Neural cell (in vitro differentiated cells): Measurements from ENCODE around the gene ARHGEF7. TPM values are rescaled to one million over a fixed set of nuclear protein-coding genes. Genes with fewer than 3 reads are reported as not detected.

Experiments used
- H2AFZ ChIP-seq: fragments of 200-600, 300-800 bp; sonication (generic), shearing (Covaris generic); 2 replicates; pipeline ENCODE4 v1.6.0; 2014; ENCODE audit warnings: low read depth, mild to moderate bottlenecking, antibody characterized with exemption, low read length, moderate library complexity
- H3F3A ChIP-seq: fragments of 200-600 bp; shearing (Covaris generic); 2 replicates; pipeline ENCODE4 v1.6.1; 2016; ENCODE audit warnings: mild to moderate bottlenecking, moderate library complexity, mixed read lengths, antibody characterized with exemption, low read length; ENCODE audit not compliant: insufficient read depth, poor library complexity, severe bottlenecking
- H3K27ac ChIP-seq: fragments of 200-600, 300-800 bp; sonication (generic), shearing (Covaris generic); 2 replicates; pipeline ENCODE4 v1.5.1; 2014; ENCODE audit warnings: mild to moderate bottlenecking, low read length, moderate library complexity
- H3K27me3 ChIP-seq: fragments of 300-800, 200-600 bp; sonication (generic), shearing (Covaris generic); 2 replicates; pipeline ENCODE4 v1.6.0; 2014; ENCODE audit warnings: mild to moderate bottlenecking, low read depth, low read length, moderate library complexity; ENCODE audit not compliant: insufficient read depth
- H3K36me3 ChIP-seq: fragments of 300-800, 200-600 bp; sonication (generic), shearing (Covaris generic); 2 replicates; pipeline ENCODE4 v1.5.1; 2014; ENCODE audit warnings: mild to moderate bottlenecking, antibody characterized with exemption, low read length, moderate library complexity; ENCODE audit not compliant: insufficient read depth
- H3K4me2 ChIP-seq: fragments of 300-800, 200-600 bp; sonication (generic), shearing (Covaris generic); 2 replicates; pipeline ENCODE4 v1.6.0; 2014; ENCODE audit warnings: mild to moderate bottlenecking, low read length
- H3K4me3 ChIP-seq: fragments of 300-800, 200-600 bp; sonication (generic), shearing (Covaris generic); 2 replicates; pipeline ENCODE4 v1.5.1; 2014; ENCODE audit warnings: mild to moderate bottlenecking, low read length, moderate library complexity
- H3K79me2 ChIP-seq: fragments of 200-600 bp; shearing (Covaris generic); replicated peaks from 2 replicates; pipeline ENCODE4 v1.6.0; 2014; ENCODE audit warnings: mild to moderate bottlenecking, low read length, moderate library complexity; ENCODE audit not compliant: insufficient read depth
- H3K9ac ChIP-seq: fragments of 300-800, 200-600 bp; sonication (generic), shearing (Covaris generic); 2 replicates; pipeline ENCODE4 v1.6.1; 2016; ENCODE audit warnings: mild to moderate bottlenecking, low read length, mixed read lengths
- H3K9me2 ChIP-seq: fragments of 200-600 bp; shearing (Covaris generic); 2 replicates; pipeline ENCODE4 v1.6.1; 2016; ENCODE audit warnings: mild to moderate bottlenecking, low read length, mixed read lengths; ENCODE audit not compliant: insufficient read depth
- H3K9me3 ChIP-seq: fragments of 200-600, 300-800 bp; sonication (generic), shearing (Covaris generic); 2 replicates; pipeline ENCODE4 v1.6.1; 2016; ENCODE audit warnings: mild to moderate bottlenecking, mixed run types, low read length, moderate library complexity, mixed read lengths
- H4K20me1 ChIP-seq: fragments of 200-600 bp; shearing (Covaris generic); 2 replicates; pipeline ENCODE4 v1.6.1; 2016; ENCODE audit warnings: mild to moderate bottlenecking, mixed run types; ENCODE audit not compliant: insufficient read depth
- EP300 ChIP-seq: fragments of 450-650 bp; conservative IDR thresholded peaks from 2 replicates; pipeline ENCODE4 v1.6.1; 2014; ENCODE audit warnings: antibody characterized with exemption, mild to moderate bottlenecking, moderate library complexity; ENCODE audit not compliant: poor library complexity, severe bottlenecking
- EZH2 ChIP-seq: fragments of 200-600, 300-800 bp; shearing (Covaris generic), sonication (generic); IDR thresholded peaks from 2 replicates; pipeline ENCODE4 v1.6.1; 2014; ENCODE audit warnings: antibody characterized with exemption, low read length, borderline replicate concordance, mild to moderate bottlenecking; ENCODE audit not compliant: insufficient read depth, poor library complexity, severe bottlenecking
- MXI1 ChIP-seq: fragments of 450-650 bp; conservative IDR thresholded peaks from 2 replicates; pipeline ENCODE4 v1.6.1; 2014; ENCODE audit warnings: antibody characterized with exemption, mild to moderate bottlenecking; ENCODE audit not compliant: poor library complexity, severe bottlenecking
- POLR2AphosphoS5 ChIP-seq: IDR thresholded peaks from 2 replicates; pipeline ENCODE4 v1.6.1; 2012
- RAD21 ChIP-seq: fragments of 450-650 bp; conservative IDR thresholded peaks from 2 replicates; pipeline ENCODE4 v1.6.1; 2014; ENCODE audit warnings: antibody characterized with exemption, mild to moderate bottlenecking, moderate library complexity
- SMC3 ChIP-seq: fragments of 450-650 bp; conservative IDR thresholded peaks from 2 replicates; pipeline ENCODE4 v1.6.1; 2014; ENCODE audit warnings: antibody characterized with exemption, mild to moderate bottlenecking, moderate library complexity; ENCODE audit not compliant: poor library complexity
- TAF1 ChIP-seq: IDR thresholded peaks from 2 replicates; pipeline ENCODE4 v1.6.1; 2012; ENCODE audit warnings: low read depth
- polyA plus RNA-seq: library from polyadenylated mRNA; depleted of rRNA; stranded (reverse); fragments of >200 nt; gene quantifications from 2 replicates; pipeline ENCODE4 v1.2.3, GENCODE V29; 2014
- TF ChIP-seq, protein P1 (sequence below): IDR thresholded peaks from 2 replicates; pipeline ENCODE4 v1.6.1; 2012; ENCODE audit warnings: borderline replicate concordance
- TF ChIP-seq, protein P2 (sequence below): fragments of 450-650 bp; IDR thresholded peaks from 2 replicates; pipeline ENCODE4 v1.5.1; 2014; ENCODE audit warnings: antibody characterized with exemption, mild to moderate bottlenecking, moderate library complexity; ENCODE audit not compliant: poor library complexity, severe bottlenecking

Gene ARHGEF7
- polyA plus RNA-seq, 1 donor from 2014 or later = 155 TPM

DNA sequence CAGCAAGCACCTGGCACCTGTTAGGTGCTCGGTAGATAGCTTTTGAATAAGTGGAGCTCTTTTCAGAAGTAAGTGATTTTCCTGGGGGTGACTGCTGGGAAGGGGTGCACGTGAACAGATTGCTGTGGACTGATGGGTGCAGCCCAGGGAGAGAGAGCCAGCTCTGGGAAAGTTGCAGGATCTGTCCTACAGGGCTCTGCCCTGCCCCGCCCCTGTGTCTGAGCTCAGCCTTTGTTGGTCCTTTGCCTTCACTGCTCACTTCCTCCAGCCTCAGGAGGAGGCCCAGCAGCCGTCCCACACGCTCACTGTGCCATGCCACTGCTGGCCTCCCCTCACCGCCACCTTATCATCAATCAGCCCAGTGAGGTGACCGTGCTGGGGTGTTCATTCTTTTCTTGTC is 171.6 kb downstream of the ARHGEF7 start:
- no peaks in the 10 kb centered on the region for H3F3A ChIP-seq
- H3K9ac ChIP-seq = no peak overlapping the region
- H3K79me2 ChIP-seq = no peaks in the 10 kb centered on the region
- H3K9me2 ChIP-seq = no peaks in the 10 kb centered on the region
- H3K4me2 ChIP-seq = no peak overlapping the region
- no peak overlapping the region for H3K4me3 ChIP-seq
- H3K36me3 ChIP-seq = peaks cover 19% of the 10 kb centered on the region
- no peaks in the 10 kb centered on the region for H3K9me3 ChIP-seq
- H3K27ac ChIP-seq = no peak overlapping the region
- no peaks in the 10 kb centered on the region for H4K20me1 ChIP-seq
- no peaks in the 10 kb centered on the region for H3K27me3 ChIP-seq
- TF ChIP-seq, protein P1, sequence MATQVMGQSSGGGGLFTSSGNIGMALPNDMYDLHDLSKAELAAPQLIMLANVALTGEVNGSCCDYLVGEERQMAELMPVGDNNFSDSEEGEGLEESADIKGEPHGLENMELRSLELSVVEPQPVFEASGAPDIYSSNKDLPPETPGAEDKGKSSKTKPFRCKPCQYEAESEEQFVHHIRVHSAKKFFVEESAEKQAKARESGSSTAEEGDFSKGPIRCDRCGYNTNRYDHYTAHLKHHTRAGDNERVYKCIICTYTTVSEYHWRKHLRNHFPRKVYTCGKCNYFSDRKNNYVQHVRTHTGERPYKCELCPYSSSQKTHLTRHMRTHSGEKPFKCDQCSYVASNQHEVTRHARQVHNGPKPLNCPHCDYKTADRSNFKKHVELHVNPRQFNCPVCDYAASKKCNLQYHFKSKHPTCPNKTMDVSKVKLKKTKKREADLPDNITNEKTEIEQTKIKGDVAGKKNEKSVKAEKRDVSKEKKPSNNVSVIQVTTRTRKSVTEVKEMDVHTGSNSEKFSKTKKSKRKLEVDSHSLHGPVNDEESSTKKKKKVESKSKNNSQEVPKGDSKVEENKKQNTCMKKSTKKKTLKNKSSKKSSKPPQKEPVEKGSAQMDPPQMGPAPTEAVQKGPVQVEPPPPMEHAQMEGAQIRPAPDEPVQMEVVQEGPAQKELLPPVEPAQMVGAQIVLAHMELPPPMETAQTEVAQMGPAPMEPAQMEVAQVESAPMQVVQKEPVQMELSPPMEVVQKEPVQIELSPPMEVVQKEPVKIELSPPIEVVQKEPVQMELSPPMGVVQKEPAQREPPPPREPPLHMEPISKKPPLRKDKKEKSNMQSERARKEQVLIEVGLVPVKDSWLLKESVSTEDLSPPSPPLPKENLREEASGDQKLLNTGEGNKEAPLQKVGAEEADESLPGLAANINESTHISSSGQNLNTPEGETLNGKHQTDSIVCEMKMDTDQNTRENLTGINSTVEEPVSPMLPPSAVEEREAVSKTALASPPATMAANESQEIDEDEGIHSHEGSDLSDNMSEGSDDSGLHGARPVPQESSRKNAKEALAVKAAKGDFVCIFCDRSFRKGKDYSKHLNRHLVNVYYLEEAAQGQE = no peak
- TF ChIP-seq EP300 = no peak
- no peak for TF ChIP-seq TAF1
- no peak for TF ChIP-seq POLR2AphosphoS5
- TF ChIP-seq, protein P2, sequence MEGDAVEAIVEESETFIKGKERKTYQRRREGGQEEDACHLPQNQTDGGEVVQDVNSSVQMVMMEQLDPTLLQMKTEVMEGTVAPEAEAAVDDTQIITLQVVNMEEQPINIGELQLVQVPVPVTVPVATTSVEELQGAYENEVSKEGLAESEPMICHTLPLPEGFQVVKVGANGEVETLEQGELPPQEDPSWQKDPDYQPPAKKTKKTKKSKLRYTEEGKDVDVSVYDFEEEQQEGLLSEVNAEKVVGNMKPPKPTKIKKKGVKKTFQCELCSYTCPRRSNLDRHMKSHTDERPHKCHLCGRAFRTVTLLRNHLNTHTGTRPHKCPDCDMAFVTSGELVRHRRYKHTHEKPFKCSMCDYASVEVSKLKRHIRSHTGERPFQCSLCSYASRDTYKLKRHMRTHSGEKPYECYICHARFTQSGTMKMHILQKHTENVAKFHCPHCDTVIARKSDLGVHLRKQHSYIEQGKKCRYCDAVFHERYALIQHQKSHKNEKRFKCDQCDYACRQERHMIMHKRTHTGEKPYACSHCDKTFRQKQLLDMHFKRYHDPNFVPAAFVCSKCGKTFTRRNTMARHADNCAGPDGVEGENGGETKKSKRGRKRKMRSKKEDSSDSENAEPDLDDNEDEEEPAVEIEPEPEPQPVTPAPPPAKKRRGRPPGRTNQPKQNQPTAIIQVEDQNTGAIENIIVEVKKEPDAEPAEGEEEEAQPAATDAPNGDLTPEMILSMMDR = no peak
- no peak for TF ChIP-seq EZH2
- TF ChIP-seq RAD21 = no peak
- TF ChIP-seq MXI1 = no peak
- no peak for TF ChIP-seq SMC3
- no peak overlapping the region for H2AFZ ChIP-seq

DNA sequence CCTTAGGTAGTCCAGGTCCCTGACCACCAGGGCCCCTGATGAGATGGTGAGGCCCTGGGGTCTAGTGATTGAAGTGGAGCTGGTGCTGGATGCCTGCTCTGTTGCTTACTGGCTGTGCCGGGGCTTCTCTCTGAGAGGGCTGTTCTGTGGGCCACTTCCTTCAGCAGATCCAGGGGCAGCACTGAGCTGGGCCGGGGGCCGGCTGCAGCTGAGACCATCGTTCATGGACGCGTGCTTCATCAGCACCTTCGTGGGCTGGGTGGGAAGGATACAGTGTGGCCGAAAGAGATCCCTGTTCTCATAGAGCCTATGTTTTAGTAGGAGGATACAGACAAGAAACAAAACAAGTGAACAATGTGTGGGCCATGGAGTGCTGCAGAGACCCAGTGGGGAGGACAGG is 172.1 kb downstream of the ARHGEF7 start:
- peaks cover 19% of the 10 kb centered on the region for H3K36me3 ChIP-seq
- H3K79me2 ChIP-seq = no peaks in the 10 kb centered on the region
- H3K27me3 ChIP-seq = no peaks in the 10 kb centered on the region
- H3K27ac ChIP-seq = no peak overlapping the region
- H2AFZ ChIP-seq = no peak overlapping the region
- no peaks in the 10 kb centered on the region for H4K20me1 ChIP-seq
- no peak overlapping the region for H3K4me2 ChIP-seq
- TF ChIP-seq POLR2AphosphoS5 (no peak), RAD21 (no peak), SMC3 (no peak), EP300 (no peak), MXI1 (no peak), TAF1 (no peak), EZH2 (no peak)
- TF ChIP-seq, protein P1 = no peak
- TF ChIP-seq, protein P2 = no peak
- no peaks in the 10 kb centered on the region for H3K9me3 ChIP-seq
- H3K9ac ChIP-seq = no peak overlapping the region
- H3K9me2 ChIP-seq = no peaks in the 10 kb centered on the region
- no peak overlapping the region for H3K4me3 ChIP-seq
- H3F3A ChIP-seq = no peaks in the 10 kb centered on the region
